ENCODE results near the gene PTGIS.
"Not testable (repeated sequence)": the region's sequence is repeated elsewhere in the genome, so short reads cannot be mapped to it uniquely, and the experiment has no call there.

PTGIS gene

DNA sequence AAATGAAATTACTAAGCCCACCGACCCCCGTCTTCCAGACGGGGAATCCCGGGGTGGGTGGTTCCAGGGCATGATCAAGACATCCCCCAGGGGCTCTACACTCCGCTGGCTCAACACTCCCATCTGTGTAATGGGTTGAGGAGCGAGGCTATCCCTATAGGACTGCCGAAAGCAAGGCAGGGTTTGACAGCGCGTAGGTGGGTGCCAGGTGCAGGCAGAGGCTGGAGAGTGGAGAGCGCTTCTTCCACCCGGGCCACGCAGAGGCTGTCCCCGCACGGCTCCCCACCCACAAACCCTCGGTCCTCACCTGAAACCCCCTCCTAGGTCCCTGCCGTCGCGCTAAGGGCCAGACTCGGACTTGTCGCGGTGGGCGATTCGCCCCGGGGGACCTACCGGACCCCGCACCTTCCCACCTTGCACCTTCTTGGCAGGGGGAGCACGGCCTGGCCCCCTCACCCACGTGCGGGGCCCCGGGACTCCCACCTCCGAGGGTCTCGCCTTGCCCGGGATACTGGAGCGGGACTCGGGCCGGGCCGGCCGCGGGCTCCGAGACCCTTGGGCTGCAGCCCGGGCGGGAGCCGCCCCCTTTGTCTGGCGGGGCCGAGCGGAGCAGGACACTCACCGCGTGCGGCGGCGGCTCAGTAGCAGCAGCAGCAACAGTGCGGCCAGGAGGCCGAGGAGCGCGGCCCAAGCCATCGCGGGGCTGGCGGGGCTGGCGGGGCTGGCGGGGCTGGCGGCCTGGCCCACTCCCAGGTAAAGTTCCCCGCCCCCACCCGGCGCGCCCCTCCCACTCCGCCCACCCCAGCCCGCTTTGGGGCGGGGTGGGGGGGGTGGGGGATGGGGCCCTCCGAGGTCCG lies at the start of gene PTGIS:
PTGIS (minus strand) TSS at position 717 of the 857 bp plus-strand sequence; CDS start at position 696, 21 bp downstream.
- Histone ChIP-seq H3K9me3 (no peaks in the 10 kb centered on the region), H3K36me3 (replicated peaks) (no peaks in the 10 kb centered on the region), H3K27me3 (ENCODE audit: low read depth) (peaks cover 2% of the 10 kb centered on the region; the same call in 1 of the 2 replicates), H3K4me3 (no peak within 1 kb of the TSS), H3K4me1 (no peaks in the 10 kb centered on the region)
- in situ Hi-C loops (cut with MboI; ENCODE audit: low sequenced_read_pairs): no loop called here
- no peak for DNase-seq (ENCODE audit: low spot score in 2 of 2)

DNA sequence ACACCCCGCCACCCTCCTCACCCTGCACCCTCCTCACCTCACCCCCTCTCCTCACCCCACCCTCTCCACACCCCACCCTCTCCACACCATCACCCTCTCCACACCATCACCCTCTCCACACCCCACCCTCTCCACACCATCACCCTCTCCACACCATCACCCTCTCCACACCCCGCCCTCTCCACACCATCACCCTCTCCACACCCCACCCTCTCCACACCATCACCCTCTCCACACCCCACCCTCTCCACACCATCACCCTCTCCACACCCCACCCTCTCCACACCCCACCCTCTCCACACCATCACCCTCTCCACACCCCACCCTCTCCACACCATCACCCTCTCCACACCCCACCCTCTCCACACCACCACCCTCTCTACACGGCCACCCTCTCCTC lies 49.5 kb upstream of the PTGIS start:
- in situ Hi-C loops (cut with MboI; ENCODE audit: low sequenced_read_pairs): loop anchor here (25.0 kb wide), 1 partner anchor 445 kb away; no protein-coding TSS in a partner anchor
- DNase-seq (ENCODE audit: low spot score in 2 of 2): peak in 1 of 2 experiments; percentile 62
- not testable (repeated sequence) for H3K4me1 ChIP-seq

DNA sequence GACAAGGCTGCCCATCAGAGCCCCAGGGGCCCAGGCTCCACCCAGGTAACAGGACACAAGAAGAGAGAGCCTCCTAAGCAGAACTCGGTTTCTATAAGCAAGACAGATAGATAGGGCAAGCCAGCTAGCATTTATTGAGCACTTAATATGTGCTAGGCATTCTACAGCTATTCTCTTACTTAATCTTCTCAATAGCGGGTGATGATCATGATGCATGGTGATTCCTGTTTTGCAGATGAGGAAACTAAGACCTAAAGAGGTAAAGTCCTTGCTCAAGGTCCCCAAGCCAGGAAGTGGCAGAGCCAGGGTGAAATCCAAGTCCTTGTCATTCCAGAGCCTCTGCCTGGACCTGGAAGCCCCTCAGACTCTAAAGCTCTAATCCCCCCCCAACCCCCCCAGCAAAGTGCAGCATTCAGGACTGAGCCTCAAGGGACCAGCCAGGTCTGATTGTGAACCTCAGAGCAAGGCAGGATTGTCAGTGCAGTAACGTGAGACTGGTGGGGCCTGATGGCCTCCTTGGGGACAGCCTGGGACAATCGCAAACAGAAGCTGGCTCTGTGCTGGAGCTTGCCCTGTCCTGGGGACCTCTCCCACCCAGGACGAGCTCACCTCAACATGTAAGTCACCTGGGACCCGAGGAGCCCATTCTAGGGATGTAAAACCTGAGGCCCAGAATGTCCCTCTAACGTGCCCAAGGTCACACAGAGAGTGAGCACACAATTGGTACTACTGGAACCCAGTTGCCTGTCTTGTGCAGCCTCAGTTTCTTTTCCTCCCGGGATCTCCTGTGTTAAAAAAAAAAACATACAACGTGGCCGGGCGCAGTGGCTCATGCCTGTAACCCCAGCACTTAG lies 48.4 kb upstream of the PTGIS start:
- H3K9me3 ChIP-seq: no peaks in the 10 kb centered on the region
- DNase-seq (ENCODE audit: low spot score in 2 of 2): no peak
- H3K4me3 ChIP-seq: no peak overlapping the region
- in situ Hi-C loops (cut with MboI; ENCODE audit: low sequenced_read_pairs): loop anchor here (25.0 kb wide), 1 partner anchor 446 kb away; no protein-coding TSS in a partner anchor
- H3K36me3 ChIP-seq (replicated peaks): no peaks in the 10 kb centered on the region
- H3K27me3 ChIP-seq (ENCODE audit: low read depth): 0 out of 2 replicates have a peak, but pooled peaks cover 3% of the 10 kb centered on the region
- H3K4me1 ChIP-seq: no peaks in the 10 kb centered on the region

More for the DNA sequence above, 49.5 kb upstream of the PTGIS start:
- not testable (repeated sequence) for H3K36me3 ChIP-seq (replicated peaks); H3K4me3 ChIP-seq; H3K9me3 ChIP-seq; H3K27me3 ChIP-seq (ENCODE audit: low read depth)

DNA sequence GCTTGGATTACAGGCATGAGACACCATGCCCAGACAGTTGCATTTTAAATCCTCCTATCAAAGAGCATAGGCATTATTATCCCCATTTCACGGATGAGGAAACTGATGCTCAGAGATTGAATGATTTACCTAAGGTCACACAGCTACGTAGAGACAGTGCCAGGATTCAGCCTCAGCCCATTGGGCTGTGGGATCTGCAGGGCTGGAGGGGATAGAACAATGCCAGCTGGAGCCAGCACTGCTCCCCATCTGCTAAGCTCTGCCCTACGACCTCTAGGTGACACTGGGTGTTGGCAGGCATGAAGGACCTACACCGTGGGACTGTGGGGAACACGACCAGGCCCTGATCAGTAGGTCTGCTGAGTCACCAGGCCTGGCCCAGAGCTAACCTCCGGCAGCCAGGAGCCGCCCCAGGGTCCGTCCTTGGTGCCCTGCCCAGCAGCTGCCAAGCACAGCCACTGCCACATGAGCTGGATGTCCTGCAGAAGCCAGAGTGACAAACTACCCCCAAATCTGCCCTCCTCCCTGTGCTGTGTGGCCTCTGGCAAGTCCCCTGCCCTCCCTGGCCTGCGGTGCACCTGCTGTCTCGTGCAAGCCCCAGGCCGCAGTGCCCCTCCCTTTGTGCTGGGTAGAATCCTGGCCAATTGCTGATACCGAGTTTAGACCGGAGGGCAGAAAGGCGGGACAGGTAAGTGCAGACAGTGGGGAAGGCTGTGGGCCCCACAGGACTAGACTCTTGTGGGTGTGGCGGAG lies 47.6 kb upstream of the PTGIS start:
- in situ Hi-C loops (cut with MboI; ENCODE audit: low sequenced_read_pairs): loop anchor here (25.0 kb wide), 1 partner anchor 447 kb away; no protein-coding TSS in a partner anchor

DNA sequence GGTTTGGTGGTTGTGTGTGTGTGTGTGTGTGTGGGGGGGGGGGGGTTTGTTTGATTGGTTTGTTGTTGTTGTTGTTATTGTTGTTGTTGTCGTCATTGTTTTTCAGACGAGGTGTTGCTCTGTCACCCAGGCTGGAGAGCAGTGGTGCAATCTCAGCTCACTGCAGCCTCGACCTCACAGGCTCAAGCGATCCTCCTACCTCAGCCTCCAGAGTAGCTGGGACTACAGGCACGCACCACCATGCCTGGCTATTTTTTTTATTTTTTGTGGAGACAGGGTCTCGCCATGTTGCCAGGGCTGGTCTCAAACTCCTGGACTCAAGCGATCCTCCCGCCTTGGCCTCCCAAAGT lies 47.1 kb upstream of the PTGIS start:
- not testable (repeated sequence) for H3K9me3 ChIP-seq; DNase-seq (ENCODE audit: low spot score in 2 of 2); H3K27me3 ChIP-seq (ENCODE audit: low read depth); H3K4me3 ChIP-seq; H3K4me1 ChIP-seq; H3K36me3 ChIP-seq (replicated peaks)
- in situ Hi-C loops (cut with MboI; ENCODE audit: low sequenced_read_pairs): loop anchor here (25.0 kb wide), 1 partner anchor 447 kb away; no protein-coding TSS in a partner anchor

More for the DNA sequence above, 47.6 kb upstream of the PTGIS start:
- no peak for DNase-seq (ENCODE audit: low spot score in 2 of 2)
- peaks cover 4% of the 10 kb centered on the region for H3K4me1 ChIP-seq
- no peaks in the 10 kb centered on the region for H3K9me3 ChIP-seq
- no peak overlapping the region for H3K4me3 ChIP-seq
- no peaks in the 10 kb centered on the region for H3K36me3 ChIP-seq (replicated peaks)
- H3K27me3 ChIP-seq (ENCODE audit: low read depth): 0 out of 2 replicates have a peak, but pooled peaks cover 3% of the 10 kb centered on the region

DNA sequence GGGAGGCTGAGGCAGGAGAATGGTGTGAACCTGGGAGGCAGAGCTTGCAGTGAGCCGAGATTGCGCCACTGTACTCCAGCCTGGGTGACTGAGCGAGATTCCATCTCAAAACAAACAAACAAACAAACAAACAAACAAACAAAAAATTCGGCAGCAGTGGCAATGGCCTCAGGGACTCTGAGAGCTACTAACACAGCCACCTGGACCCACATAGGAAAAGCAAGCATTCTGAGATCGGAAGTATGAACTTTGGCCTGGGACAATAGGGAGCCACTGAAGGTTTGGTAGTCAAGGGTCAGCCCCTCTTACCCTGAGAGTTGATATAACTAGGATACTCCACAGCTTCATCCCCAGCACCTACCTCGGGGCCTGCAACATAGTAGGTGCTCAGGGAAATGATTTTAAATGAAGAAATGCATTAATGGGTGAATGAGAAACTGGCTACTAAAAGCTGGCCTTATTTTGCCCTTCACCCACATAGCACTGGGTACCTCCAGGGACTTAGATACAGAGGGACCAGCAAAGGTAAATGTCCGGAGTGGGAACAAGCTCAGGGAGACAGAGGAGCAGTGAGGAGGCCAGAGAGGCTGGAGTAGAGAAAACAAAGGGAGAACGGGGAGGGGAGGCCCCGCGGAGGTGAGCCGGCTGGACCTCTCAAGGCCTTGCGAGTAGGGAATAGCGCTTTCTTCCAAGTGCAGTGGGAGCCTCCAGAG lies 46.6 kb upstream of the PTGIS start:
- Histone ChIP-seq H3K9me3 (no peaks in the 10 kb centered on the region), H3K4me3 (no peak overlapping the region), H3K4me1 (peaks cover 5% of the 10 kb centered on the region), H3K27me3 (ENCODE audit: low read depth) (no peaks in the 10 kb centered on the region), H3K36me3 (replicated peaks) (no peaks in the 10 kb centered on the region)
- in situ Hi-C loops (cut with MboI; ENCODE audit: low sequenced_read_pairs): loop anchor here (25.0 kb wide), 1 partner anchor 448 kb away; no protein-coding TSS in a partner anchor
- DNase-seq (ENCODE audit: low spot score in 2 of 2): no peak

DNA sequence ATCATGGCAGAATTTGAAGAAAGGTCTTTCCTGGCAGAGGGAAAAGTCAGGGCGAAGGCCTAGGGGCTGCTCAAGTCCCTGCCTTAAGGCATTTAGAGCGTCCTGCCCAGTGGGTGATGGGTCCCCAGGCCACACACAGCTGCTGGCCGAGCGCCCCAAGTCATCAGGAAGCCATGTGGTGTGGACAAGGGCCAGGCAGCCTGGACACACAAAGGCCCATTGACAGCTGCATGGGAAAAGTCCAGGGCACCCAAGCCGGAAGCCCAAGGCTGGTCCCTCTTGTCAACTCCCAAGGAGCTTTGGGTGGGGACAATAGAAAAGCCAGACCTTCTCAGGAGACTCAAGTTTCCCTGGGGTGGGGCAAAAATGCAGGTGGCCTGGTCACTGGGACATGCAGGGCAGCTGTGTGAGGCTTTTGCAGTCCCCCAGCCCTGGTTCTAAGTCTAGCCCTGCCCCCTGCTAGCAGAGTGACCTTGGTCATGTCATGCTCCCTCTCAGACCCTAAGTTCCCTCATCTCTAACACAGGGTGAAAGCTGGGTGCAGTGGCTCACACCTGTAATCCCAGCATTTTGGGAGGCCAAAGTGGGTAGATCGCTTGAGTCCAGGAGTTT lies 44.3 kb upstream of the PTGIS start:
- no peak for DNase-seq (ENCODE audit: low spot score in 2 of 2)
- Histone ChIP-seq H3K27me3 (ENCODE audit: low read depth) (no peaks in the 10 kb centered on the region), H3K9me3 (no peaks in the 10 kb centered on the region), H3K4me1 (peaks cover 5% of the 10 kb centered on the region), H3K4me3 (no peak overlapping the region), H3K36me3 (replicated peaks) (no peaks in the 10 kb centered on the region)
- in situ Hi-C loops (cut with MboI; ENCODE audit: low sequenced_read_pairs): loop anchor here (25.0 kb wide), 1 partner anchor 450 kb away; no protein-coding TSS in a partner anchor

DNA sequence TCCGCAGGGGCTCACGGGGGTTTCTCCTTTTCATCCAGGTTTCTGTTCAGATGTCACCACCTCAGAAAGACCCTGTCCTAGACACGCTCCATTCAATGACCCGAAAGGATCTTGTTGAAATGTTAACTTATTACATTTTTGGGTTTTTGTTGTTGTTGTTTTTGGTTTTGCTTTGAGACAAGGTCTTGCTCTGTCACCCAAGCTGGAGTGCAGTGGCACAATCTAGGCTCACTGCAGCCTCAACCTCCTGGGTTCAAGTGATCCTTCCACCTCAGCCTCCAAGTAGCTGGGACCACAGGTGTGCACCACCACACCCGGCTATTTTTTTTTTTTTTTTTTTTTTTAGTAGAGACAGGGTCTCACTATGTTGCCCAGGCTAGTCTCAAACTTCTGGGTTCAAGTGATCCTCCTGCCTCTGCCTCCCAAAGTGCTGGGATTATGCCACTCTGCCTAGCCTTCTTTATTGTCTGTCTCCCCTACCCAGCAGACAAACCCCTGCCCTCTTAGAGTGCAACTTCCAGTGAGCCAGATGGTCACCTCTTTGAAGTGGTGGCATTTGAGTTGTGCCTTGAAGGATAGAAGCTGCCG lies 43.7 kb upstream of the PTGIS start:
- not testable (repeated sequence) for H3K36me3 ChIP-seq (replicated peaks); DNase-seq (ENCODE audit: low spot score in 2 of 2); H3K4me1 ChIP-seq; H3K27me3 ChIP-seq (ENCODE audit: low read depth); H3K4me3 ChIP-seq; H3K9me3 ChIP-seq
- in situ Hi-C loops (cut with MboI; ENCODE audit: low sequenced_read_pairs): loop anchor here (25.0 kb wide), 1 partner anchor 451 kb away; no protein-coding TSS in a partner anchor

DNA sequence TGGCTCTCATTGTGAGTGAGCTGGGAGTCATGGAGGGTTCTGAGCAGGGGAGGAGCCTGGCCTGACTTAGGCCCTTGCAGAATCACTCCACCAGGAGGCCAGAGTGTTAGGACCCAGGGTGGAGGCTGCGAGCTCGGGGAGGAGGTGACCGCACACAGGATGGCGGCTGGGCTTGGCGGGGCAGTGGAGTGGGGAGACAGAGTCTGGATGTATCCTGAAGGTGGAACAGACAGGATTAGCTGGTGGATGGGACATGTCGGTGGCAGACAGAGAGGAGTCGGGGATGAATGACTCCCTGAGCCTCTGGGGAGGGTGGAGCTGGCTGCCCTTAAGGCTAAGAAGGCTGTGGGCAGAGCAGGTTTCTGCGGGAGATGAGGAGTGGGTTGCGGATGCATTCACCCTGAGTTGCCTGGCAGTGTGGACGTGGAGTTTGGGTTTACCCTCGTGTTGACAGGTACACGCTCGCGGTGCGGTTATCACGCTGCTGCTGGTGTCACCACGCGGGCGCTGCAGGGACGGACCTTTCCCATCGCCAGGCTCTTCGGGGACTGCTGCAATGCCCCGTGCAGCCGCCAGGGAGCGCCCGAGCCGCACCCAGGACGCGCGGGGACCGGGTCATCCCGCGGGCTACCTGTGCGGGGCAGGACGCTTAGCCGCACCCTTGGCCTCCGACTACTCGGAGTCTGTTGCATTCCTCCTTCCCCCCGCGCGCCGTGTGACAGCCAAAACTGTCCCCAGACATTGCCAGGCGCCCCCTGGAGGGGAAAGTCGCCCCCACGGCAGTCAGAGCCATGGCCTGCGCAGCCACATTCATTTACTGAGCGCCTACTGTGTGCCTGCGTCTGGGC lies 43.0 kb upstream of the PTGIS start:
- Histone ChIP-seq H3K4me3 (peak overlapping the region; percentile 10; the same call in 1 of the 2 replicates), H3K36me3 (replicated peaks) (no peaks in the 10 kb centered on the region), H3K4me1 (peaks cover 5% of the 10 kb centered on the region), H3K9me3 (no peaks in the 10 kb centered on the region), H3K27me3 (ENCODE audit: low read depth) (no peaks in the 10 kb centered on the region)
- in situ Hi-C loops (cut with MboI; ENCODE audit: low sequenced_read_pairs): loop anchor here (25.0 kb wide), 1 partner anchor 451 kb away; no protein-coding TSS in a partner anchor
- DNase-seq (ENCODE audit: low spot score in 2 of 2): peak; percentile 78 to 93

DNA sequence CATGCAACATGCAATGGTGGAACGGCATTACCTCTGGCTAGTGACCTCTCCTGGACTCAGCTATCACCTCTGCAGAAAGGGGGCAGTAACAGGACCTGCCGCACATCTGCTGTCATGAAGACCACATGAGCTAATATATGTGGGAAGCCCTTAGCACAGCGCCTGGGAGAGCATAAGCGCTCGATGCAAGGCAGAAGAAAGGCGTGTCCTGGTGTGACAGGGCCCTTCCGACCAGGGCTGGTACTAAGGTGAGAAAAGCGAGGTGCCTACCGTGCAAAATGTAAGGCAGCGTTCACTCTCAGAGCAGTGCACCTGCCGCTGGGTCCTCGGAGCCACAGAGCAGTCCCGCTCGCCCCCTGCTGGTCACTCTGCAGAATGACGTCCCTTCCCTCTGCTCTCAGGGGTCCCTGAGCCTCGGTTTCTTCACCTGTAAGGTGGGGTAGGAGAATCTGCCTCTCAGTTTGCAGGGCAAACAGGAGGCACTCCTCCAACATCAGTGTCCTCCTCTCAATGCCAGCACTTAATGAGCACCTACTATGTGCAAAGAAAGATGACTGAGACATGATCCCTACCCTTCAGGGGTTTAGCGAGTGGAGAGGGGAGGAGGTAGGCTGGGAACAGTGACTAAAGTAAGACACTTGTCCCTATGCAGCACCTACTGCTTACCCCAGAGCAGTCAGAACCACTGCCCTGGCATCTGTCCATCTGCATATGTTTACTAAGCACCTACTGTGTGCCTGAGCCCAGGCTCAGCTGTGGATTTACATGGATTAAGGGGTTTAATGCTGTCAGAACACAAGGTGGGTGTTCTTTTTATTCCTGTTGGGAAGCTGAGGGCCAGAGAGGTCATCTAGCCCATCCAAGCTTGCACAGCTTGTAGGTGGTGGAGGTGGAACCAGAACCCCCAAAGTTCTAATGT lies 41.1 kb upstream of the PTGIS start:
- Histone ChIP-seq H3K27me3 (ENCODE audit: low read depth) (no peaks in the 10 kb centered on the region), H3K4me3 (0 out of 2 replicates have a peak overlapping the region, but pooled peaks have one; percentile 4)
- in situ Hi-C loops (cut with MboI; ENCODE audit: low sequenced_read_pairs): loop anchor here (5.0 to 25.0 kb wide), 3 partner anchors 277 to 453 kb away; no protein-coding TSS in a partner anchor

More for the DNA sequence above, 41.1 kb upstream of the PTGIS start:
- Histone ChIP-seq H3K9me3 (no peaks in the 10 kb centered on the region), H3K36me3 (replicated peaks) (no peaks in the 10 kb centered on the region), H3K4me1 (peaks cover 5% of the 10 kb centered on the region)
- DNase-seq (ENCODE audit: low spot score in 2 of 2): peak; percentile 43 to 79

All from HAP-1 (cell line).